Astrocyte (in vitro differentiated cells and primary cell): ENCODE measurements around the gene PRKAG2. TPM values are rescaled to one million over a fixed set of nuclear protein-coding genes. Genes with fewer than 3 reads are reported as not detected.

Experiments
- DNase-seq: peaks from one replicate; pipeline ENCODE4 v3.0.0-alpha.2; 2010; ENCODE audit warnings: low read depth
- FAIRE-seq: peaks from 2 replicates; lab custom pipeline; 2011; peaks lifted over from hg19 to GRCh38; lab: Jason Lieb, UNC
- H2AFZ ChIP-seq: 2 replicates; pipeline ENCODE4 v1.6.0; 2012; ENCODE audit warnings: low read depth, low read length, inconsistent platforms
- H3K27ac ChIP-seq: 2 replicates; pipeline ENCODE4 v1.5.1; 2011; ENCODE audit warnings: low read depth, low read length, inconsistent platforms
- H3K27me3 ChIP-seq: 2 replicates; pipeline ENCODE4 v1.6.0; 2011; ENCODE audit warnings: low read length, inconsistent platforms; ENCODE audit not compliant: insufficient read depth
- H3K36me3 ChIP-seq: 2 replicates; pipeline ENCODE4 v1.5.1; 2011; ENCODE audit warnings: low read length, inconsistent platforms; ENCODE audit not compliant: insufficient read depth
- H3K4me1 ChIP-seq: 2 replicates; pipeline ENCODE4 v1.5.1; 2011; ENCODE audit warnings: low read length, inconsistent platforms; ENCODE audit not compliant: insufficient read depth
- H3K4me2 ChIP-seq: 2 replicates; pipeline ENCODE4 v1.6.0; 2012; ENCODE audit warnings: low read length, inconsistent platforms
- H3K4me3 ChIP-seq: 2 replicates; pipeline ENCODE4 v1.5.1; 2011; ENCODE audit warnings: low read depth, mild to moderate bottlenecking, low read length, inconsistent platforms; ENCODE audit not compliant: insufficient read depth
- H3K79me2 ChIP-seq: 2 replicates; pipeline ENCODE4 v1.6.0; 2012; ENCODE audit warnings: mild to moderate bottlenecking, low read length, inconsistent platforms; ENCODE audit not compliant: insufficient read depth
- H3K9ac ChIP-seq: 2 replicates; pipeline ENCODE4 v1.6.0; 2012; ENCODE audit warnings: mild to moderate bottlenecking, low read length, inconsistent platforms
- H3K9me3 ChIP-seq: 2 replicates; pipeline ENCODE4 v1.5.1; 2012; ENCODE audit warnings: low read depth, mild to moderate bottlenecking, low read length, inconsistent platforms; ENCODE audit not compliant: insufficient read depth
- H4K20me1 ChIP-seq: 2 replicates; pipeline ENCODE4 v1.6.0; 2012; ENCODE audit warnings: low read length, inconsistent platforms; ENCODE audit not compliant: insufficient read depth
- H3K27ac Mint-ChIP-seq: one replicate; pipeline ENCODE4 v1.8.0; 2021; ENCODE audit warnings: mild to moderate bottlenecking, mixed read lengths; ENCODE audit not compliant: unreplicated experiment
- H3K27me3 Mint-ChIP-seq: one replicate; pipeline ENCODE4 v1.8.0; 2021; ENCODE audit warnings: low read depth, mixed read lengths; ENCODE audit not compliant: unreplicated experiment
- H3K36me3 Mint-ChIP-seq: one replicate; pipeline ENCODE4 v1.8.0; 2021; ENCODE audit warnings: low read depth, mixed read lengths; ENCODE audit not compliant: unreplicated experiment
- H3K4me1 Mint-ChIP-seq: one replicate; pipeline ENCODE4 v1.8.0; 2021; ENCODE audit warnings: low read depth, mixed read lengths; ENCODE audit not compliant: unreplicated experiment
- H3K4me3 Mint-ChIP-seq: one replicate; pipeline ENCODE4 v1.8.0; 2021; ENCODE audit warnings: mild to moderate bottlenecking, moderate library complexity, mixed read lengths; ENCODE audit not compliant: unreplicated experiment
- H3K9me3 Mint-ChIP-seq: one replicate; pipeline ENCODE4 v1.8.0; 2021; ENCODE audit warnings: mild to moderate bottlenecking, mixed read lengths; ENCODE audit not compliant: unreplicated experiment
- EZH2 ChIP-seq: IDR thresholded peaks from 2 replicates; pipeline ENCODE4 v1.6.1; 2012; ENCODE audit warnings: mild to moderate bottlenecking, low read length, inconsistent platforms; ENCODE audit not compliant: insufficient read depth
- total RNA-seq: library from RNA; stranded (reverse); gene quantifications from 2 replicates; pipeline ENCODE4 v1.2.1, GENCODE V29; 2021
- TF ChIP-seq, protein P1 (sequence below): IDR thresholded peaks from 2 replicates; pipeline ENCODE4 v1.5.1; 2011; ENCODE audit warnings: low read depth, mild to moderate bottlenecking, inconsistent platforms, low read length, moderate library complexity; ENCODE audit not compliant: insufficient read depth

The PRKAG2 gene
- total RNA-seq, 1 donor from 2014 or later, result 40.7 TPM

DNA sequence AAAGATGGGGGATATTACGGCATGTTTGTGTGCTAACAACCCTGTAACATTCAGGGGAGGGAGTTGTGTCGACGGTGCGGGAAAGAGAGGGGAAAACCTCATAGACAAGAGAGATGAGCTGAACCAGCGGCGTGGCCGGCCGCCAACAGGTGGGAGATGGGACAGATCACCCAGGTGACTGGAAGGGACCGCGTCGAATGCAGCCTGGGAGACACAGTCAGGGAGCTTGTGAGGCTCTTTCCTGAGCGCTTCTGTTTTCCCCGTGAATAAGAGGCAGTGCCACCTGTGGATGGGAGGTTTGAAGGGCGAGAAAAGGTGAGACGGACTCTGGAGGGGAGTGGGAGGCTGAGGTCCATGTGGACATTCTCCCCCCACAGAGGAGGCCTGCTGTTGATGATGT is 9.9 kb upstream of the PRKAG2 start:
- H3K4me3 ChIP-seq, result no peak overlapping the region
- TF ChIP-seq, protein P1, sequence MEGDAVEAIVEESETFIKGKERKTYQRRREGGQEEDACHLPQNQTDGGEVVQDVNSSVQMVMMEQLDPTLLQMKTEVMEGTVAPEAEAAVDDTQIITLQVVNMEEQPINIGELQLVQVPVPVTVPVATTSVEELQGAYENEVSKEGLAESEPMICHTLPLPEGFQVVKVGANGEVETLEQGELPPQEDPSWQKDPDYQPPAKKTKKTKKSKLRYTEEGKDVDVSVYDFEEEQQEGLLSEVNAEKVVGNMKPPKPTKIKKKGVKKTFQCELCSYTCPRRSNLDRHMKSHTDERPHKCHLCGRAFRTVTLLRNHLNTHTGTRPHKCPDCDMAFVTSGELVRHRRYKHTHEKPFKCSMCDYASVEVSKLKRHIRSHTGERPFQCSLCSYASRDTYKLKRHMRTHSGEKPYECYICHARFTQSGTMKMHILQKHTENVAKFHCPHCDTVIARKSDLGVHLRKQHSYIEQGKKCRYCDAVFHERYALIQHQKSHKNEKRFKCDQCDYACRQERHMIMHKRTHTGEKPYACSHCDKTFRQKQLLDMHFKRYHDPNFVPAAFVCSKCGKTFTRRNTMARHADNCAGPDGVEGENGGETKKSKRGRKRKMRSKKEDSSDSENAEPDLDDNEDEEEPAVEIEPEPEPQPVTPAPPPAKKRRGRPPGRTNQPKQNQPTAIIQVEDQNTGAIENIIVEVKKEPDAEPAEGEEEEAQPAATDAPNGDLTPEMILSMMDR, result no peak
- TF ChIP-seq EZH2, result no peak
- no peaks in the 10 kb centered on the region for H4K20me1 ChIP-seq
- Mint-ChIP-seq H3K27ac (no peak overlapping the region), H3K36me3 (no peaks in the 10 kb centered on the region), H3K27me3 (peaks cover 80% of the 10 kb centered on the region), H3K4me1 (peaks cover 2% of the 10 kb centered on the region), H3K9me3 (no peaks in the 10 kb centered on the region), H3K4me3 (no peak overlapping the region)
- no peaks in the 10 kb centered on the region for H3K79me2 ChIP-seq
- H3K27ac ChIP-seq, result no peak overlapping the region
- no peak overlapping the region for H3K9ac ChIP-seq
- no peak overlapping the region for H2AFZ ChIP-seq
- no peaks in the 10 kb centered on the region for H3K9me3 ChIP-seq
- no peaks in the 10 kb centered on the region for H3K36me3 ChIP-seq
- peaks cover 68% of the 10 kb centered on the region for H3K27me3 ChIP-seq
- DNase-seq (no peak), FAIRE-seq (no peak)
- H3K4me2 ChIP-seq, result no peak overlapping the region
- no peaks in the 10 kb centered on the region for H3K4me1 ChIP-seq

DNA sequence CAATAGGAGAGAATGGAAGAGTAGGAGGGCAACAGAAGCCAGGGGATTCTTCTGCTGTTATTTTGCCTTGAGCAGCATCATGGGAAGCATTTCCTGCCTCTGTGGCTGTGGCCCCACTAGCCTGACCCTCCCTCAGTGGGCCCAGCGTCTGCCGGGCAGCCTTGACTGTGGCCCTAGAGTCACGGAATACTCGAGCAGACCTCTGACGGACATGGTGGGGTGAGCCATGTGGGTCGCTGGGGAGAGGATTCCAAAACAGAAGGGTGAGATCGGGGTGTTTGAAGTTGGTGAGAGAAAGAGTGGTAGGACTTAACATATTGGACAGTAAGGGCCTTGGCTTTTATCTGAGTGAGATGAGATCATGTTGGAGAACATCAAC is 8.3 kb upstream of the PRKAG2 start:
- FAIRE-seq (no peak), DNase-seq (no peak)
- Histone ChIP-seq H3K4me3 (no peak overlapping the region), H3K27me3 (peaks cover 56% of the 10 kb centered on the region), H2AFZ (no peak overlapping the region), H3K79me2 (no peaks in the 10 kb centered on the region), H3K27ac (no peak overlapping the region), H3K9ac (no peak overlapping the region), H3K36me3 (no peaks in the 10 kb centered on the region), H3K4me1 (no peaks in the 10 kb centered on the region), H3K9me3 (no peaks in the 10 kb centered on the region), H4K20me1 (no peaks in the 10 kb centered on the region), H3K4me2 (no peak overlapping the region)
- H3K9me3 Mint-ChIP-seq, result no peaks in the 10 kb centered on the region
- no peak overlapping the region for H3K27ac Mint-ChIP-seq
- TF ChIP-seq, protein P1, result no peak
- TF ChIP-seq EZH2, result no peak
- no peaks in the 10 kb centered on the region for H3K4me1 Mint-ChIP-seq
- no peaks in the 10 kb centered on the region for H3K36me3 Mint-ChIP-seq
- no peak overlapping the region for H3K4me3 Mint-ChIP-seq
- peaks cover 76% of the 10 kb centered on the region for H3K27me3 Mint-ChIP-seq

DNA sequence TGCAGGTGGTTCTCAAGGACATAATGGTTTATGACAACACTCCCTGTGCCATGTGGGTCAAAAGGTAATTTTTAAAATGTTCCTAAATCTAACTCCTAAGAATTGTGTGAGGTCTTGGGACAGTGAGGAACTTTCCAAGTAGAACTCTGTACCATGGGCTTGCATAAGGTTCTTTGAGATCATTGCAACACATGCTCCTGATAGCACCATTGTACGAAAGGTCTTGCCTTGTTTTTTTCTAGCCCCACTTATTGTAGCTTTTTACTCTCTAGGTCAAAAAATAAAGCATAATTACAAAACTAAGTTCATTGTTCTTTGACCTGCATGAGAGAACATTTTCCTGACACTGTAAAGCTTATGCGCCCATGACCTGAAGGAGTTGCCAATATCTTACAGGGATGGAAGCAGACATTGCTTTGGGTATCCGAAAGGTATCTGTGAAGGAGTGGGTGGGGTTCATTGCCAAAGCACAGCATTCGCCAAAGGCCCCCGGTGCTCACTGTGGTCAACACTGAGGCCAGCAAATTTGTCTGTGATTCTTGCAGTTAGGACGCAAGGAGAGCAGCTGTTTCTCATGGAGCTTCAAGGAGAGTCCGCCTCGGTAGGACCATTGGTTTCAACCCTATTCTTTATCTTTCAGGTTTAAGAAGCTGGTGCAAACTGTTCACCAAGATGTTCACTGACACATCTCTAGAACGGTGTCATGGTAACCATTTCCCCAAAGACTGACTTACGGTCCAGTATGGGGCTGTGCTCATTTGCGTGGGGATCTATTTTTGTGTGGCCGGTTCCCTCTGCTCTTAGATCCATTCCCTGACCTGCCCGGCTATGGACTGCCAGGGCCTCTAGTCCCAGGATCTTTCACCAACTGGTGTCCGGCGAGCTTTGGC is 7.6 kb upstream of the PRKAG2 start:
- Histone ChIP-seq H3K79me2 (no peaks in the 10 kb centered on the region), H3K9me3 (no peaks in the 10 kb centered on the region), H4K20me1 (no peaks in the 10 kb centered on the region), H3K4me1 (no peaks in the 10 kb centered on the region), H3K4me3 (no peak overlapping the region), H3K9ac (no peak overlapping the region), H2AFZ (no peak overlapping the region), H3K27me3 (peaks cover 50% of the 10 kb centered on the region), H3K4me2 (no peak overlapping the region), H3K36me3 (no peaks in the 10 kb centered on the region), H3K27ac (no peak overlapping the region)
- Mint-ChIP-seq H3K4me1 (no peaks in the 10 kb centered on the region), H3K36me3 (no peaks in the 10 kb centered on the region), H3K27me3 (peaks cover 79% of the 10 kb centered on the region), H3K4me3 (no peak overlapping the region), H3K9me3 (no peaks in the 10 kb centered on the region), H3K27ac (no peak overlapping the region)
- no peak for TF ChIP-seq EZH2
- TF ChIP-seq, protein P1, result no peak
- FAIRE-seq, result no peak
- DNase-seq, result no peak
